ENCODE measurements around the gene CUBN.

Gene CUBN

DNA sequence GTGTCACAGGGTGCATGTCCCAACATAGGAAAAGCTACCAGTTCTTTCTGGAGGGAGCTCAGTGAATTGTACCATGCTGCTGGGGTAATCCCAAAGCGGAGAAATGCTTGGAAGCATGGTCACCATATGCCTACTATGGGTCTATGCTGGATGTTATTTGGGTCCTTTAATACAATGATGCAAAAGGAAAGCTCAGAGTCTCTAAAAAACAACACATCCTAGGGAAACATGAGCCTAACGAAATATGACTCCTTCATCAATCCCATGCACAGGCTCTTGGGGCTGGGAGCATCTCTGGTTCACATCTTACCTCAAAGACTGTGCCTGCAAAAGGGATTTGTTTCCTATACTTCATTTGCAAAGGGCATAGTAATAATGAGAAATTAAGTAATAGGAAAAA, 65.2 kb downstream of the CUBN start:
- H3K4me3 Mint-ChIP-seq = no peak overlapping the region
- H3K4me1 Mint-ChIP-seq (ENCODE audit: low read depth) = peaks cover 23% of the 10 kb centered on the region
- DNase-seq (ENCODE audit: low spot score) = no peak
- H3K36me3 Mint-ChIP-seq (ENCODE audit: low read depth) = no peaks in the 10 kb centered on the region
- no peak overlapping the region for H3K27ac Mint-ChIP-seq
- no peaks in the 10 kb centered on the region for H3K9me3 Mint-ChIP-seq
- H3K27me3 Mint-ChIP-seq (ENCODE audit: low read depth) = peaks cover 20% of the 10 kb centered on the region

DNA sequence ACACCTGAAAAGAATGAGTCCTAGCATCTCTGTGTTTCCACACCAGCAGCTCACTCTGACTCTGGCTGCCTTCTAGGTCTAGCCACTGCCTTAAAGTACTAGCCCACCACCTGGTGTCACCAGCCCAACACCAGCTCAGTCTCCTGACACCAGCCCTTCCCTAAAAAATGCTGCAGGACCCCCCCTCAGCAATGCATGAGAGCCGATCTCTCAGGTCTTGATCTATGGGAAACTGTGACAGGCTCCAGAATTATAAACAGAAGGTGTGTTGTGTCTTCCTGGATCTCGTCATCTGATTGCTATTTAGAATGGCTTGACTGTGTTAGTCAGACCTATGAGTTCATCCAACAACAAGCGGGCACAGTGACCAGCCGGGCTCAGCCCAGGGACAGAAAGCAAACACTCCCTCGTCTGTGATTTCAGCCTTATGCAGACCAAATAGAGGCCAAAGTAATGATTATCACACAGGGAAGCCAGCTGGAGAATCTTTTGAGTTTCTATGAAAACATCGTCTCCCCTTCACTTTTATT, 66.6 kb downstream of the CUBN start:
- DNase-seq (ENCODE audit: low spot score) = no peak
- H3K4me1 Mint-ChIP-seq (ENCODE audit: low read depth) = peaks cover 22% of the 10 kb centered on the region
- H3K27ac Mint-ChIP-seq = no peak overlapping the region
- no peaks in the 10 kb centered on the region for H3K9me3 Mint-ChIP-seq
- no peak overlapping the region for H3K4me3 Mint-ChIP-seq
- H3K36me3 Mint-ChIP-seq (ENCODE audit: low read depth) = no peaks in the 10 kb centered on the region
- peaks cover 21% of the 10 kb centered on the region for H3K27me3 Mint-ChIP-seq (ENCODE audit: low read depth)

GRCh38 chr10:17062493-17062892, 67.1 kb downstream of the CUBN start:
- H3K4me1 Mint-ChIP-seq (ENCODE audit: low read depth) = peaks cover 17% of the 10 kb centered on the region
- DNase-seq (ENCODE audit: low spot score) = no peak
- H3K27me3 Mint-ChIP-seq (ENCODE audit: low read depth) = peaks cover 18% of the 10 kb centered on the region
- H3K9me3 Mint-ChIP-seq = no peaks in the 10 kb centered on the region
- H3K36me3 Mint-ChIP-seq (ENCODE audit: low read depth) = no peaks in the 10 kb centered on the region
- no peak overlapping the region for H3K27ac Mint-ChIP-seq
- no peak overlapping the region for H3K4me3 Mint-ChIP-seq

DNA sequence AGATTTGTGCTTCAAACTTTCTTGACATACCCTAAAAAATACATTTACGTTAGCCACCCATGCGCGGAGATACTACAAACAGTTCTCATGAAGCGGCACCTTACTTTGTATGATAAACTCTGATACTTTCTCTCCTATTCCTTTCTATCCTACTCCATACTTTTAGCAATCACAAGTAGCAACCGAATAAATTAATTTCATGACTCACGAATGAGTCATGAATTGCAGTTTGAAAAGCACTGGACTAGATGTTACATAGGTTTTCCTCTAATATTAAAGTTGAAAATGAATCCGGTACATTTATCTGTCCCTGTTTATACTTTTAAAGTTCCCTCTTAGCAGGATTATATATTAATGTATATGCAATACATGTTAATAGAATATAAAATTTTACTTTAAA, 67.6 kb downstream of the CUBN start:
- Mint-ChIP-seq H3K27me3 (ENCODE audit: low read depth) (peaks cover 21% of the 10 kb centered on the region), H3K4me3 (no peak overlapping the region), H3K27ac (no peak overlapping the region), H3K4me1 (ENCODE audit: low read depth) (peaks cover 13% of the 10 kb centered on the region), H3K9me3 (no peaks in the 10 kb centered on the region), H3K36me3 (ENCODE audit: low read depth) (no peaks in the 10 kb centered on the region)
- DNase-seq (ENCODE audit: low spot score) = no peak

GRCh38 chr10:17061418-17061817, 68.2 kb downstream of the CUBN start:
- peaks cover 23% of the 10 kb centered on the region for H3K27me3 Mint-ChIP-seq (ENCODE audit: low read depth)
- no peaks in the 10 kb centered on the region for H3K9me3 Mint-ChIP-seq
- H3K4me1 Mint-ChIP-seq (ENCODE audit: low read depth) = peaks cover 12% of the 10 kb centered on the region
- H3K36me3 Mint-ChIP-seq (ENCODE audit: low read depth) = no peaks in the 10 kb centered on the region
- no peak overlapping the region for H3K4me3 Mint-ChIP-seq
- DNase-seq (ENCODE audit: low spot score) = no peak
- H3K27ac Mint-ChIP-seq = no peak overlapping the region

- peaks cover 25% of the 10 kb centered on the region for H3K27me3 Mint-ChIP-seq (ENCODE audit: low read depth)
These were observed 69.3 kb downstream of the CUBN start for GRCh38 chr10:17060289-17060688.

DNA sequence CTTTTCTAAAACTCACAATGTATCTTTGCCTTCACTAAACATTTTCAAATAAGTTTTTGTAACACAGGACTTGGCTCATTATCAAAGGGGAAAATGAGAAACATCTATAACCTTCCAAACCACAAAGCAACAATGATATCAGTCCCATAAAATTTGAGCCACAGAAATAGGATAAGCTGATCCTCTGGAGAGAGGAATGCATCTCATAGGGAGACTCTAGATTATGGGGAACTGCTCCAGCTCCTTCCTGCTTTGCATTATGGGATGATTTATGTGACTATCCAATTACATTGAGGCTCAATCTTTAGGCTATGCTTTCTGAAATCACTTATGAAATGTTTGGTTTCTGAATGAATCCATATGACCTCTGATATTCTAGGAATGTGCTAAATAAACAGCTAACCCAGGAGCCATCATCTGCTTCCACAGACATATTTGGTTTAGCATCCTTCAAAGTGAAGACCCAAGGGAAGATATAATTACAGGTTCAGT, 70.4 kb downstream of the CUBN start:
- no peaks in the 10 kb centered on the region for H3K36me3 Mint-ChIP-seq (ENCODE audit: low read depth)
- no peak for DNase-seq (ENCODE audit: low spot score)
- H3K4me1 Mint-ChIP-seq (ENCODE audit: low read depth) = peaks cover 9% of the 10 kb centered on the region
- no peaks in the 10 kb centered on the region for H3K9me3 Mint-ChIP-seq
- H3K27ac Mint-ChIP-seq = no peak overlapping the region
- H3K27me3 Mint-ChIP-seq (ENCODE audit: low read depth) = peaks cover 27% of the 10 kb centered on the region
- H3K4me3 Mint-ChIP-seq = no peak overlapping the region

More at GRCh38 chr10:17060289-17060688, 69.3 kb downstream of the CUBN start:
- no peak overlapping the region for H3K4me3 Mint-ChIP-seq
- no peaks in the 10 kb centered on the region for H3K36me3 Mint-ChIP-seq (ENCODE audit: low read depth)
- DNase-seq (ENCODE audit: low spot score) = no peak
- H3K27ac Mint-ChIP-seq = no peak overlapping the region
- no peaks in the 10 kb centered on the region for H3K9me3 Mint-ChIP-seq
- H3K4me1 Mint-ChIP-seq (ENCODE audit: low read depth) = peaks cover 9% of the 10 kb centered on the region

GRCh38 chr10:17058093-17058492, 71.5 kb downstream of the CUBN start:
- H3K4me3 Mint-ChIP-seq = no peak overlapping the region
- no peaks in the 10 kb centered on the region for H3K9me3 Mint-ChIP-seq
- peaks cover 27% of the 10 kb centered on the region for H3K27me3 Mint-ChIP-seq (ENCODE audit: low read depth)
- H3K36me3 Mint-ChIP-seq (ENCODE audit: low read depth) = no peaks in the 10 kb centered on the region
- no peak overlapping the region for H3K27ac Mint-ChIP-seq
- peaks cover 8% of the 10 kb centered on the region for H3K4me1 Mint-ChIP-seq (ENCODE audit: low read depth)
- no peak for DNase-seq (ENCODE audit: low spot score)

GRCh38 chr10:17056781-17057428, 72.7 kb downstream of the CUBN start:
- no peak for DNase-seq (ENCODE audit: low spot score)
- peaks cover 26% of the 10 kb centered on the region for H3K27me3 Mint-ChIP-seq (ENCODE audit: low read depth)
- no peak overlapping the region for H3K27ac Mint-ChIP-seq
- H3K4me3 Mint-ChIP-seq = no peak overlapping the region
- no peaks in the 10 kb centered on the region for H3K36me3 Mint-ChIP-seq (ENCODE audit: low read depth)
- no peaks in the 10 kb centered on the region for H3K4me1 Mint-ChIP-seq (ENCODE audit: low read depth)
- peaks cover 2% of the 10 kb centered on the region for H3K9me3 Mint-ChIP-seq

DNA sequence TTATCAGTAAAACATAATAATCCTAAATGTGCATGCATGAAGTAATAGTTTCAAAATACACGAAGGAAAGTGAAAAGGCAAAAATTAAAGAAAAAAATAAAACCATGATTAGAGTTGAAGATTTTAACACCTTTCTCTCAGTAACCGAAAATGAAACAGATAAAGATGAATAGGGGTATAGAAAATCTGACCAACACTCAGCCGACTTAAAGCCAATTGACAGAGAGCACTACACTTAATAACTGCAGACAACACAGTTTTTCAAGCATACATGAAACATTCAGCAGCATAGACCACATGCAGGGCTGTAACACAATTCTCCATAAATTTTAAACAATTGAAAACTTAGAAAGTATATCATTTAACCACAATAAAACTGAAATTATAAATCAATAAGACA, 76.1 kb downstream of the CUBN start:
- no peak overlapping the region for H3K27ac Mint-ChIP-seq
- peaks cover 30% of the 10 kb centered on the region for H3K27me3 Mint-ChIP-seq (ENCODE audit: low read depth)
- no peaks in the 10 kb centered on the region for H3K36me3 Mint-ChIP-seq (ENCODE audit: low read depth)
- DNase-seq (ENCODE audit: low spot score) = no peak
- H3K4me3 Mint-ChIP-seq = no peak overlapping the region
- H3K4me1 Mint-ChIP-seq (ENCODE audit: low read depth) = no peaks in the 10 kb centered on the region
- H3K9me3 Mint-ChIP-seq = peaks cover 12% of the 10 kb centered on the region

DNA sequence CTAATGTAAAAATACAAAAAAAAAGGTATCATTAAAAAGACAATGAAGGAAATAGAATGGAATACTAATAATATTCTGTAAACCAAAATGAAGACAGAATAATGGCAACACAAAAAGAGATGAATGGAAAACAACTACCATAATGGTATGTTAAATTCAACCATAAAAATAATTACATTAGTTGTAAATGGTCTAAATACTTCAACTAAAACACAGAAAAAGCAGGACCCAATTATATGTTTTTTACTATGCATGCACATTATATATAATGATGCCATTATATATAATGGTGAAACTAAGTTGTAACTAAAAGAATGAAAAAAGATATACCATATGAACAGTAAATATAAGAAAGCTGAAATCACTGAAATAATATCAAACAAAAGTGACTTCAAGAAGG, 76.5 kb downstream of the CUBN start:
- no peak for DNase-seq (ENCODE audit: low spot score)
- Mint-ChIP-seq H3K4me3 (no peak overlapping the region), H3K36me3 (ENCODE audit: low read depth) (no peaks in the 10 kb centered on the region)

GRCh38 chr10:17051851-17052250, 77.8 kb downstream of the CUBN start:
- Mint-ChIP-seq H3K36me3 (ENCODE audit: low read depth) (no peaks in the 10 kb centered on the region), H3K9me3 (peaks cover 12% of the 10 kb centered on the region), H3K27ac (no peak overlapping the region), H3K27me3 (ENCODE audit: low read depth) (peaks cover 27% of the 10 kb centered on the region), H3K4me3 (no peak overlapping the region), H3K4me1 (ENCODE audit: low read depth) (no peaks in the 10 kb centered on the region)
- DNase-seq (ENCODE audit: low spot score) = no peak

More for the DNA sequence above, 76.5 kb downstream of the CUBN start:
- no peaks in the 10 kb centered on the region for H3K4me1 Mint-ChIP-seq (ENCODE audit: low read depth)
- no peak overlapping the region for H3K27ac Mint-ChIP-seq
- H3K9me3 Mint-ChIP-seq = peaks cover 12% of the 10 kb centered on the region
- peaks cover 30% of the 10 kb centered on the region for H3K27me3 Mint-ChIP-seq (ENCODE audit: low read depth)

DNA sequence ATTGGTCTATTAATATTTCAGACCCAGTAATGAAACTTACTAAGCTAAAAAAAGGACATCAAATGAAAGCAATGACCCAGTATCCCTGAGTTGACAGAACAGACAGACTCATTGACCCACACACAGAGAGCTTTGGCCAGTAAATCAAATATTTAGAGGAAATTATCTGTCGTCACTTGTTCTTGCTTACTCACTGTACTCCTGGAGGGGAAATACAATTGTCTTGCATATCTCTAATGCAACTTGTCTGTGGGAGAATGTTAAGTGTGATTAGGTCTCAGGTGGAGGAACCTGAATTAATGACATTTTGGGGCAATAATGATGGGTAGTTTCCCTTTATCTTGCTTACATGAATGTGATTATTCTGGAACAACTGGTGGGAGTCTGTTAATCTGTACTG, 80.4 kb downstream of the CUBN start:
- Mint-ChIP-seq H3K4me3 (no peak overlapping the region), H3K4me1 (ENCODE audit: low read depth) (no peaks in the 10 kb centered on the region), H3K9me3 (peaks cover 12% of the 10 kb centered on the region), H3K36me3 (ENCODE audit: low read depth) (no peaks in the 10 kb centered on the region), H3K27me3 (ENCODE audit: low read depth) (peaks cover 15% of the 10 kb centered on the region), H3K27ac (no peak overlapping the region)
- DNase-seq (ENCODE audit: low spot score) = no peak

GRCh38 chr10:17047908-17048307, 81.7 kb downstream of the CUBN start:
- Mint-ChIP-seq H3K27ac (no peak overlapping the region), H3K9me3 (peaks cover 12% of the 10 kb centered on the region)

DNA sequence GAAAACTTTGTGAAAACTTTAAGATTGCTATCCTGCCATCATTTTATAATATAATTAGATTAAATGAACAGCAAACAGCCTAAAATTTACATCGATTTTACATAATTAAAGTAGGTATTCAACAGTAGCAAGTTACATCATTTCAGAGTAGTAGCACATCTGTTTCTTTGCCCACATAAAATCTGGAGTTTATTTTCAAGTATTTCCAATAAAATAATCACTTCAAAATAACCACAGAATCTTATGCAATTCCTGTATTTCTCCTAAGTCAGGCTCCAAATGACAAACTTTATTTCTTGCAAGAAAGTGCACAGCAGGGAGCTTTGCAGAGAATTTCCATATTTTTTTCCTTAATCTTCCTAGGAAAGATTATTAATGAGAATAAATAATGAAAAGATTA, 82.6 kb downstream of the CUBN start:
- peaks cover 14% of the 10 kb centered on the region for H3K27me3 Mint-ChIP-seq (ENCODE audit: low read depth)

More at GRCh38 chr10:17047908-17048307, 81.7 kb downstream of the CUBN start:
- no peak for DNase-seq (ENCODE audit: low spot score)
- no peaks in the 10 kb centered on the region for H3K36me3 Mint-ChIP-seq (ENCODE audit: low read depth)
- no peaks in the 10 kb centered on the region for H3K4me1 Mint-ChIP-seq (ENCODE audit: low read depth)
- peaks cover 14% of the 10 kb centered on the region for H3K27me3 Mint-ChIP-seq (ENCODE audit: low read depth)
- H3K4me3 Mint-ChIP-seq = no peak overlapping the region

More for the DNA sequence above, 82.6 kb downstream of the CUBN start:
- no peak overlapping the region for H3K4me3 Mint-ChIP-seq
- no peak for DNase-seq (ENCODE audit: low spot score)
- H3K36me3 Mint-ChIP-seq (ENCODE audit: low read depth) = no peaks in the 10 kb centered on the region
- peaks cover 11% of the 10 kb centered on the region for H3K9me3 Mint-ChIP-seq
- no peak overlapping the region for H3K27ac Mint-ChIP-seq
- no peaks in the 10 kb centered on the region for H3K4me1 Mint-ChIP-seq (ENCODE audit: low read depth)

Measured in T-helper 2 cell treated with Interferon-gamma antibody and Interleukin-4, amounts not matched to agents 5 μg/mL and 100 μg/mL, for 36 hours (primary cell).